GM19193 (cell line): Measurements from ENCODE around the gene S100A14.

ENCODE experiments used
- POLR2A ChIP-seq: IDR thresholded peaks from 4 replicates; pipeline ENCODE4 v1.6.1; 2011; ENCODE audit not compliant: insufficient read depth, insufficient read length; ENCODE audit errors: extremely low read depth

S100A14 gene

DNA sequence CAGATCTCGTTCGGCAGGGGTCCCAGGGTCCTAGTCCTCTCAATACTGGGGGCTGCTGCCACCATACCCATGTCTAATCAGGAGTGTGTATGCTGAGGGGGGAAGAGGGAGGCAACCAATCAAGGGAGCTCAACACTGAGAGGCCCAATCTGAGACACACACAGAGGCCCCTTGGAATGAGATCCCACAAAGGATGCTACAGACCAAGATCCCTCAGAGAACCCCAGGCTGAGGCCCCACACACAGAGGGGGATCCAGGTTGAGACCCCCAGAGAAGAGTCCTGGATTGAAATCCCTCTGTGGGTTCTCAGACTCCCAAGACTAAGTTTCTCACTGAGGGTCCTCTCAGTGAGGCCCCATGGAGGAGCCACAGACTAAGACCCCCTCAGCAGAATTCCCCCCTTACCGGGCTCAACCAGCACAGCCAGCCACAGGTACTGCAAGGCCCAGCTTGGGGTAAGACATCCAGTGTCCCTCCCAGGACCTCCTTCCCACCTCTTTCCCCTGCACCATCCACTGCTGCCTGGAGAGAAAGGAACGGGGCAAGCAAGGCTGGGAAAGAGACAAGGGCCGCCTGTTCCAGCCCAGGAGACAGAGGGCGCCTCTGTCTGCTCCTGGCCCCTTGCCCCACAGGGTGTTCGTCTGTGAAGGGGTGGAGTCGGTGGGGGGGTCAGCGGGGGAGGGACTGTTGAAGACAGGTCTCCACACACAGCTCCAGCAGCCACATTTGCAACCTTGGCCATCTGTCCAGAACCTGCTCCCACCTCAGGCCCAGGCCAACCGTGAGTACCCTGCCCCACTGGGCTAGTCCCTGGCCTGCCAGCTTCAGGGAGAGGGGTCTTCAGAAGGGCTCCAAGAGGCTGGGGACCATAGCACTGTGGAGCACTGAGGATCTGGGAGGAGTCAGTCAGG, 11.8 kb upstream of the S100A14 start, which contains the start of gene S100A1:
Gene S100A1 (plus strand): TSS at position 720 of the 912 bp plus-strand sequence. CDS start 2,088 bp downstream, outside the sequence.
- no peak for TF ChIP-seq POLR2A

DNA sequence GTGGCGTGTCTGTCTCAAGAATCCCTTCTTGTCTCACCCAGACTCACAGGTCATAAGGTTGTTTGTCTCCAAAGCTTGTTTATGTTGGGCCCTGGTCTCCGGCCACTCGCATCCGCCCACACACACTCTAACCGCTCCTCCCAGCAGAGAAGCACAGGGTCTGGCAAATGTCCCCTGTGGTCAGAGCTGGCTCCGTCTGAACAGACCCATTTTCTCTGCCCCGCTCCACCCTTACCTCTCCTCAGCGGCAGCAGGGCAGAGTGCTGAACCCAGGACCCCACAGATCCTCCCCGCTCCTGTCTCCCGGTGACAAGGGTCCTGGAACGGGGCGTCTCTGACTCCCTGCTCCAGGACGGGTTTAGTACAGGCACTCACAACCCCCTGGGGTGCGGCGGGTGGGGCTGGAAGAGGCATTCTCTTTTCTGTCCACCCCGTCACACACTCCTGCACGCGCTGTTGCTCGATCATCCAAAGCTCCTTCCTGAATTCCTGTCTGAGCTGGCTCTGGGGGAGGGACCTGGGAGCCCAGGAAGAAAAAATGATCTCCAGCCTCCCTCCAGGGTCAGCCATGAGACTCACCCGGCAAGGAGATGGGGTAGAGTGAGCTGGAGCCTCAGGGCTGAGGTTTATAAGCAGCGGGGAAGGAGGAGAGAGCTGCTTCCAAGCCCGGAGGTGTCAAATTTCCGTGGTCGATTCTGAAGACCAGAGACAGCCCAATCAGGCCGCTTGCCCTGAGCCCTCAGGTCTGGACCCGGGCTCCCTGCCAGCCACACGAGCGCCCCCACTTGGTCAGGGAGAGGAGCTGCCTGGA, 11.0 kb upstream of the S100A14 start, which contains the start of gene S100A13:
Gene S100A13 (minus strand): TSS at position 602 of the 811 bp plus-strand sequence. CDS start 1,033 bp downstream, outside the sequence.
- TF ChIP-seq POLR2A: no peak

DNA sequence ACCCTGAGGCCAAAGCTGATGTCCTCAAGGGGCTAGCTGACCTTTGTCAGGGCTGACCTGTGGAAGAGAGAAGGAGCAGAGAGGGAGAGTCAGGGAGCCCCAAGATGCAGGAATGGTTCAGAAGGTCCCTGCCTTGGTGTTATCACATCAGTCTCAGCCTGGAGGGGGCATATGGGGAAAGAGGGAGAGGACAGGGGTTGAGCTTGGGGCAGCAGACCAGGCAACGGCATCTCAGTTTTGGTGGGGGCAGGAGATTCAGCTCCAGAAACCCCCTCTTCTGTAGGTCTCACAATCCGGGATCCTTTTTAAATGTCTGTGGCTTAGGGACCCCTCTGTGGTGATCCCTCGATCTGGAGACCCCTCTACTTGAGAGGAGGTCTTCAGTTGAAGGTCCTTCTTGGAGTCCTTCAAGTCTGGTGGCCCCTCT, 10.4 kb upstream of the S100A14 start:
- no peak for TF ChIP-seq POLR2A

DNA sequence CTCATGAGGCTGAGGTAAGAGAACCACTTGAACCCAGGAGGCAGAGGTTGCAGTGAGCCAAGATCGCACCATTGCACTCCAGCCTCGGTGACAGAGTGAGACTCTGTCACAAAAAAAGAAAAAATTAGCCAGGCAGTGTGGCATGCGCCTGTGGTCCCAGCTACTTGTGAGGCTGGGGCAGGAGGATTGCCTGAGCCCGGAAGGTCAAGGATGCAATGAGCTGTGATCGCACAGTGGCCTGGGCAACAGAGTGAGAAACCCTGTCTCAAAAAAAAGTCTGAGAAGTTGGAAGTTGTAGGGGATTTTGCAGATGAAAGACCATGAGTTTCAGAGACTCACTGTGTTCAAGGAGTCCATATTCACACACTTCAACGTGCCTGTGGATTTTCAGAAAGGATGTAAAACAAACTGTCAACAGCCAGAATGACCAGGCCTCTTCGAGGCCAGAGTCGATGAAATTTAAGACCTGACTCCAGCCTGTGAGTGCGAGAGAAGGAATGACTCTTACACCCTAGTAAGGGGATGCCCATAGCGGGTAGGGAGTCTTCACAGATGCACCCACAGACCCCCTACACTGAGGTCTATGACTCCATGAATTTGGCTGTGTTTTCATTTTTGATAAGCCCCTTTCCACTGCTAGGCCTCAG, 9.0 kb upstream of the S100A14 start:
- no peak for TF ChIP-seq POLR2A

DNA sequence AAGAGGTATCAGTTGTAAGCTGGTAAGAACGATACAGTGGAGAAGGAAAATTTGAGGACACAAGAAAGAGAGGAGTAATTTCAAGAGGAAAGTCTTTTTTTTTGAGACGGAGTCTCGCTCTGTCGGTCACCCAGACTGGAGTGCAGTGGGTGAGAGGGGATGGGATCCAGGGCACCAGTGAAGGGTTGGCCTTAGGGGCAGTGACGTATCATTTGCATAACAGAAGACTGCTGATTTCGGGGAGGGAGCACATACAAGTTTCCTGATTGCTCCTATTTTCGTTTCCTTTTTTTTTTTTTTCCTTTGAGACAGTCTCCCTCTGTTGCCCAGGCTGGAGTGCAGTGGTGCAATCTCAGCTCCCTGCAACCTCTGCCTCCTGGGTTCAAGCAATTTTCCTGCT, 7.0 kb upstream of the S100A14 start:
- no peak for TF ChIP-seq POLR2A

DNA sequence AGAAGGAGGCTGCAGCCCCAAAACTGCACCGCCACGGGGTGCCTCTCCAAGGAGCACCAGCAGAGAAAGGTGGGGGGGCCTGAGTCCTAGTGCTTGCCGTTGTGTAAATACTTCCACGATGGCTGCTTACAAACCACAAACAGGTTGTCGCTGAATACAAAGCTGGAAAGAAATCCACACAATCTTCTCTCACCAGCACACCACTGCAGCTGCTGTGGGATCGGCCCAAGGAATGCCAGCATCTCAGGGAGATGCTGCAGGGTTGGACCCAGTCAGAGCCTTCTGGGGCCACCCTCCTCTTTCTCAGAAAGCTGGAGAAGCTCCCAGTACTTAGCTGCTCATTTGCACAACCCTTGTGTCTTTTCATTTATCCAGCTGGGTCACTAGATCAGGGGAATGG, 3.0 kb upstream of the S100A14 start:
- no peak for TF ChIP-seq POLR2A

DNA sequence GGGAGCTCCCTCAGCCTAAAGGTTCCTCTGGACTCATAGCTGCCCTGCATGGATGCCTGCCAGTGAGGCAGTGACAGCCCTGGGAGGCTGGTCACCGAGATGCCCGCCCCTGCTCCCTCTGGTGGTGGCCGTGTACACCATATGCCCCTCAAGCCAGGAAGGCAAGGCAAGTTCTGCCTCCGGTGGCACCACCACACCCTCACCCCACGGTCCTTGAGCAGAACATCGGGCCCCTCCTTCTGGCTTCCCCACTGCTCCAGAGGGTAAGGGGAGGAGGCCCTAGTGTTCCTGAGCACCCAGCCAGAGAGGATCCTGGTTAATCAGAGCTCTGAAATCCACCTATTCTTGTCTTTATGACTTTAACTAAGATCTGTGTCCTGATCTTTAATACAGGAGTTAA, 1.5 kb upstream of the S100A14 start:
- TF ChIP-seq POLR2A: no peak

DNA sequence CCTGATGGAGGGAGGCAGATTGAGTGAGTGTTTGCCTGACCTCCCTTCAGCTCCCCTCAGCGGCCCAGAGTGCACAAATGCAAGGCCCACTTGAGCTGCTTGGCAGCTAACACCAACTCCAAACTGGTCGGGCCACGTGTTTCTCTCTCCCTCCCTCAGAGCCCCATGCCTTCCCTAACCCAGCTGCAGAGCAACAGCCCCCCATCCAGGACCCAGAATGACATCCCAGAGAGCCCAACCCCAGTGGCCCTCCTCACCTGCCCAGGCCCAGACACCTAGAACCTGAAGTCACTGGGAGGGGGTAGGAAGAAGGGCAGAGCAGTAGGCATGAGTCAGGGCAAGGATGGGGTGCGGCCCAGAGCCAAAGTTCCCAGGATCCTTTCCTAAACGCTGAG, 789 bp upstream of the S100A14 start:
- no peak for TF ChIP-seq POLR2A

DNA sequence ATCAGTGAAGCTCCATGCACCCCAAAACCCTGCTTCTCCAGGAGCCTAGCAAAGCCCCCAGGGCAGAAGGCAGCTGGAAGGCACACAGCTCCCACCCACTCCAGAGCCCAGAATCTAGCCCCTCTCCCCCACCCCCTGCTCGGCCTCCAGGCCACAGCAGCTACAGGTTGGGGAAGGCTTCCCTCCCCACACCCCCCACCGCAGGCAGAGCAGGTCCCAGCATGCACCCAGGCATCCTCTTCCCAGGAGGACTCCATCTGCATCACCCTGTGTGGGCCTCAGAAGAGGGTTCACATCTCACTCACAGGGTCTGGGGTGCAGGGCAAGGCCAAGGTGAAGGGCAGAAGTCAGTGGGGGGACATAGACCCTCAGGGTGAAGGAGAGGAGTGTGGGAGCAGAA, 719 bp downstream of the S100A14 start:
- TF ChIP-seq POLR2A: no peak

DNA sequence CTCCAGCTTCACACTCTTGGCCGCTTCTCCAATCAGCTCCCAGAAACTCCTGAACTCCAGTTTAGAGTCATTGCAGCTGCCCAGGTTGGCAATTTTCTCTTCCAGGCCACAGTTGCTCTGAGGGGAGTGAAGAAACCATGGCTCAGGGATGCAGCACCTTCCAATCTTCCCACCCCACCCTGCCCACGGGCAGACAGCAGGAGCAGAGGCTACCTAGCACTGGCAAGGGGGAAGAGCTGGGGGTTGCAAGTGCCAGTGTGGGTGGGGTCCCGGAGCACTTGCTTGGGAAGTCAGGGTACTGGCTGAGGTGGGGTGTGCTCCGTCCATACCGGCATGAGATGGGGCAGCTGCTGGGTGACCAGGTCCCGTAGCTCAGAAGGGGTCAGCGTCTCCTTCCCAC, 1.2 kb downstream of the S100A14 start:
- TF ChIP-seq POLR2A: no peak

DNA sequence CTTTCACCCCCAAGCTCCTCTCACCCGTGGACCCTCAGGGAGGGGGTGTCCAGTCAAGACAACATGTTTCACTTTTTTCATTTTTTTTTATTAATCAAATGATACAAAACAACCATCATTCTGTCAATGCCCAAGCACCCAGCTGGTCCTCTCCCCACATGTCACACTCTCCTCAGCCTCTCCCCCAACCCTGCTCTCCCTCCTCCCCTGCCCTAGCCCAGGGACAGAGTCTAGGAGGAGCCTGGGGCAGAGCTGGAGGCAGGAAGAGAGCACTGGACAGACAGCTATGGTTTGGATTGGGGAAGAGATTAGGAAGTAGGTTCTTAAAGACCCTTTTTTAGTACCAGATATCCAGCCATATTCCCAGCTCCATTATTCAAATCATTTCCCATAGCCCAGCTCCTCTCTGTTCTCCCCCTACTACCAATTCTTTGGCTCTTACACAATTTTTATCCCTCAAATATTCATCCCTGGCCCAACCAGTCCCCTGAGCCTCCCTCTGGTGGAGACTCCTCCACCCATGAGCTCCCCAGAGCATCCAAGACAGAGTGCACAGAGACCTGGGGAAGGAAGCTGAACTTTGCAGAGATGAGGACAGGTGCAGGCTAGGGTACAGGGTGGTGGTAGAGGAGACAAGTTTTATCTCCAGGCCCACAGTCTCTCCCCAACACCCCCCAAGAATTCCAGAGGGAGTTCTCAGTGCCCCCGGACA, 1.8 kb downstream of the S100A14 start:
- TF ChIP-seq POLR2A: no peak

DNA sequence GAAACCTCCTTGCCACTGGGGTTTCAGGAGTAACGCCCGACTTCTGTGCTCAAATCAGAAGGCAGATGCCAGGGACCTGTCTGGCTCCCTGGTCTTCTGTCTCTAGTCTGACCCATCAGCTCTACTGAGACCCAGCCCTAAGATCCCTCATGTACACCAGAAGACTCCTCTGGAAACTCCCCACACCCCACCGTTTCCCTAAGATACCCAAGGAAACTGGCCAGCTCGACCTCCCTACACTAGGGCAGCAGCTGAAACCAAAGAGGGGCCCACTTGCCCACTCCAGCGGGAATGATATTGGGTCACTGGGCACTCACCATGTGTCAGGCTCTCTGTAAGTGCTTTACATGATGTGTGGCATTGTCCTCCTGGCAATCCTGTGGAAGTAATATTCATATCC, 2.7 kb downstream of the S100A14 start:
- no peak for TF ChIP-seq POLR2A

DNA sequence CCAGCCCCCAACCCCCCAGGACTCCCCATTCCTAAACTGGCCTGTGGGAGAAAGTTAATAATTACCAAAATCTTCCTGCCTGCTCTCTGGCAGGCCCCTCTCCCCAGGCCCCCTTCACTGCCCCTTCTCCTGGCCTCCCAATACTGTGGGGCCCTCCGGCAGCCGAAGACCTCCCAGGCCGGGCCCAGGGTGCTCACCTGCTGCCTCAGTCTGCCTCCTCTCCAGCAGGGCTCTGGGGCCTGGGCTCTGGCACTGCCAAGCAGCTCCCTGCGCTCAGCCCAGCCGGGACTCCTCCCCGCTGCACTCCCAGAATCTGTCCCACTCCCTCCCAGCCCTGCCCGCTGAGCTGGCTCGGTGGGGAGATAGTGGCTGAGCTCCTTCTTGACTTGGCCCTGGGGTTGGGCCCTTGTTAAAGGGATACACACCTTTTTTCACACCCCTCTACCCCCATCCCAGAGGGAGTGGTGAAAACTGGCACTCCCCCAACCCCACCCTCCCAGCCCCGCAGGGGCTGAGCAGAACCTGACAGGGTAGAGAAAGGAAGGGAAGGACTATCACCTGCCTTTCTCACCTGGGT, 3.3 kb downstream of the S100A14 start, which contains the start of gene S100A16:
Gene S100A16 (minus strand): TSS at position 383 of the 577 bp plus-strand sequence. CDS start 4,986 bp downstream, outside the sequence.
- no peak for TF ChIP-seq POLR2A
